Memory B cell (primary cell): ENCODE data around the gene SWAP70.
A peak's percentile ranks its signal among the peaks of the same experiment; 100 is the strongest.

Experiments used
- ATAC-seq: fragments of 150-1000 bp; cut with Tn5 transposase; 2 replicates; pipeline ENCODE4 v1.10.0; 2021; ENCODE audit warnings: low read depth, mild to moderate bottlenecking, moderate library complexity
- DNase-seq, 2 donors: peaks; one replicate each; pipeline ENCODE4 v3.0.0; 2022; ENCODE audit warnings: low spot score in 2 of 2
- H3K27ac Mint-ChIP-seq: one replicate; pipeline ENCODE4 v1.8.0; 2022; ENCODE audit warnings: mild to moderate bottlenecking, moderate library complexity, mixed read lengths
- H3K27me3 Mint-ChIP-seq: one replicate; pipeline ENCODE4 v1.8.0; 2022; ENCODE audit warnings: mixed read lengths
- H3K36me3 Mint-ChIP-seq: one replicate; pipeline ENCODE4 v1.8.0; 2022; ENCODE audit warnings: mild to moderate bottlenecking, mixed read lengths
- H3K4me1 Mint-ChIP-seq: one replicate; pipeline ENCODE4 v1.8.0; 2022; ENCODE audit warnings: mixed read lengths
- H3K4me3 Mint-ChIP-seq: one replicate; pipeline ENCODE4 v1.8.0; 2022; ENCODE audit warnings: mild to moderate bottlenecking, moderate library complexity, mixed read lengths
- H3K9me3 Mint-ChIP-seq: one replicate; pipeline ENCODE4 v1.8.0; 2022; ENCODE audit warnings: mixed read lengths

Gene SWAP70

DNA sequence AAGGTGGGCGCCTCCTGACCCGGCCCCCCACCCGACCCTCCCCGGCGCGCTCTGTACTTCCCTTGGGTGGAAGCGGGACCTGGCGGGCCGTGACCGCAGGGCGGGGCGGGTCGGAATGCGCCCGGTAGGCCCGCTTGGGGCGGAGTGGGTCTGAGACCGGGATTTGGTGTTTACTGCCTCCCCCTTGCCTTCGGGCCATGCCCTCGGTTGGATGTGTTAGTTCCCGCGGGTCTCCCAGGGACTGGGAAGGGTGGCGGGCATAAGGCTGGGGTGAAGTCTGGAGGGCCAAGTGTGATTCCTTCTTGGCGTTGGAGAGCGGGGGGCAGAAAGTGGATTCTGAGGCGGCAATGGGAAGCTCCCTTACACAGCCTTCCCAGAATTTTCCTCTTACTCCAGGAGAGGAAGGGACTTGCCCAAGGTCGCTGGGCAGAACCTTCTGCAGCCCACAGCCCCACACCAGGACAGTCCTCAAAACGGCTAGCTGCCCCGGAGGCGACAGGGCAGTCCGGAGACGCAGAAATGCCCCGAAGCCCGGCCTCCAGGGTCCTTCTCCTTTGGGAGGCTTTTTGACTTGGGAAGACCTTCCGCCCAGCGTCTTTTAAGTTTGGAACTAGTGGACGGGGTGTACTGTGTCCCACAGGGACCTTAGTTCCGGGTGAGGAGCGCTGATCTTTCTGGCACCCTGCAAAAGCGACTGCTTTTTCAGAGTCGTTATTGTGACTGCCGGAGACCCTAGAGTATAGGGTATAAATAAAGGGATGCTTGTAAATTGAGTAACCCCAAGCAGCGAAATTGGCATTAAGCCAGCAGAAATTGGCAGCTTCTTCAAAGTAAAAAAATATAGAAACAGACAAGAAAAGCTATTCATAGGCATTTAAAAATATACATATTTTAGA lies 647 bp downstream of the SWAP70 start:
- peaks cover 5% of the 10 kb centered on the region for H3K9me3 Mint-ChIP-seq
- H3K27me3 Mint-ChIP-seq, result no peaks in the 10 kb centered on the region
- H3K36me3 Mint-ChIP-seq, result peaks cover 27% of the 10 kb centered on the region
- DNase-seq, result peak; percentile 44 to 75
- peaks cover 38% of the 10 kb centered on the region for H3K4me1 Mint-ChIP-seq
- H3K27ac Mint-ChIP-seq, result peak overlapping the region; percentile 95
- peak; percentile 63 for ATAC-seq
- peak overlapping the region; percentile 98 for H3K4me3 Mint-ChIP-seq

DNA sequence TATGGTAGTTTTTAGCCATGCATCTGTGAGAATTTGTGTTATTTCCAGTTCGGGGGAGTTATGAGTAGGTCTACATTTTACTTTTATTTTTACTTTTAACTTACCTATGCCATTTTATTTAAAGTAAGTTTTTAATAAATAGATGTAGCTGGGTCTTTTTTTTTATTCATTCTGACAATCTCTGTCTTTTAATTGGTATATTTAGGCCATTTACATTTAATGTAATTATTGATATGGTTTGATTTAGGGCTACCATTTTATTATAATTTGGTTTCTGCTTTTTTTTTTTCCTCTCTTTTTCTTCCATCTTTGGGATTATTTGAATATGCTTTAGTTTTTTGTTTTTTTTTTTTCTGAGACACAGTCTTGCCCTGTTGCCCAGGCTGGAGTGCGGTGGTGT lies 1.9 kb downstream of the SWAP70 start:
- Mint-ChIP-seq H3K27me3 (no peaks in the 10 kb centered on the region), H3K9me3 (peaks cover 5% of the 10 kb centered on the region), H3K4me3 (peak overlapping the region; percentile 98), H3K4me1 (peaks cover 45% of the 10 kb centered on the region), H3K36me3 (peaks cover 31% of the 10 kb centered on the region), H3K27ac (peak overlapping the region; percentile 95)
- DNase-seq, result no peak
- ATAC-seq, result no peak

DNA sequence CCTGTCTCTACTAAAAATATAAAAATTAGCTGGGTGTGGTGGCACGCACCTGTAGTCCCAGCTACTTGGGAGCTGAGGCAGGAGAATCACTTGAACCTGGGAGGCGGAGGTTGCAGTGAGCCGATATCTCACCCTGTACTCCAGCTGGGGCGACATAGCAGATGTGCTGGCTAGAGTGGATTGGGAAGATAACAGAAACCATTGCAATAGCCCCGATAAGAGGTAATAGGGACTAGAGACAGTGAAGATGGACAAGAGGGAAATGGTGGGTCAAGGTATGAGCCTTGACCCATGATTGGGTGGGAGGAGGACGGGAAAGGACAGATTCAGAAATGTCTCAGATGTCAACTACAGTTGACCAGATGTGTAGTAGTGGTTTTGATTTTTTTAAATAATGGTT lies 6.1 kb downstream of the SWAP70 start:
- ATAC-seq (peak; percentile 3), DNase-seq (no peak)
- Mint-ChIP-seq H3K36me3 (peaks cover 38% of the 10 kb centered on the region), H3K27me3 (no peaks in the 10 kb centered on the region), H3K4me3 (peak overlapping the region; percentile 98), H3K9me3 (peaks cover 5% of the 10 kb centered on the region), H3K27ac (peak overlapping the region; percentile 95), H3K4me1 (peaks cover 41% of the 10 kb centered on the region)

DNA sequence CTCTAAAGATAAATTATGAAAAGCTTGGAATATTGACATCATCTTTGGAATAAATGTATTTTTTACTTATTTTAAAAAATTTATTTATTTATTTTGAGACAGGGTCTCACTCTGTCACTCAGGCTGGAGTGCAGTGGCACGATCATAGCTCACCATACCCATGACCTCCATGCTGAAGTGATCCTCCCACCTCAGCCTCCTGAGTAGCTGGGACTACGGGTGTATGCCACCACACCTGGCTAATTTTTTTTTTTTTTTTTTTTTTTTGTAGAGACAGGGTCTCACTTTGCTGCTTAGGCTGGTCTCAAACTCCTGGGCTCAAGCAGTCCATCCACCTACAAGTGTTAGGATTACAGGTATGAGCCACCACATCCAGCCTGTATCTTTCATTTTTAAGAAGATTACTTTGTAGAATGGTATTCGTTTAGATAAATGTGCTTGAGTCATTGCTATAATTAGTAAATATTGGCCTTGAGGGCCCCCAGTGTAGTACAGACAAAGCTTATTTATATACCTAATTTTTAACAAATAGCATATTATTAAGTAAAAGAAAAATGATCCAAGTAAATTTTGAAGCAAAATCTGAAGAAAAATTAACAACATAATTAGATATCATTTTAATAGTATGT lies 8.5 kb downstream of the SWAP70 start:
- Mint-ChIP-seq H3K4me3 (no peak overlapping the region), H3K27ac (peak overlapping the region; percentile 91), H3K36me3 (peaks cover 27% of the 10 kb centered on the region), H3K9me3 (no peaks in the 10 kb centered on the region), H3K27me3 (no peaks in the 10 kb centered on the region), H3K4me1 (peaks cover 48% of the 10 kb centered on the region)
- DNase-seq, result no peak
- ATAC-seq, result no peak

GRCh38 chr11:9672918-9673317 lies 9.0 kb downstream of the SWAP70 start:
- no peaks in the 10 kb centered on the region for H3K9me3 Mint-ChIP-seq
- peaks cover 45% of the 10 kb centered on the region for H3K4me1 Mint-ChIP-seq
- H3K27me3 Mint-ChIP-seq, result no peaks in the 10 kb centered on the region
- H3K36me3 Mint-ChIP-seq, result peaks cover 24% of the 10 kb centered on the region
- no peak overlapping the region for H3K4me3 Mint-ChIP-seq
- ATAC-seq (no peak), DNase-seq (no peak)
- peak overlapping the region; percentile 91 for H3K27ac Mint-ChIP-seq

DNA sequence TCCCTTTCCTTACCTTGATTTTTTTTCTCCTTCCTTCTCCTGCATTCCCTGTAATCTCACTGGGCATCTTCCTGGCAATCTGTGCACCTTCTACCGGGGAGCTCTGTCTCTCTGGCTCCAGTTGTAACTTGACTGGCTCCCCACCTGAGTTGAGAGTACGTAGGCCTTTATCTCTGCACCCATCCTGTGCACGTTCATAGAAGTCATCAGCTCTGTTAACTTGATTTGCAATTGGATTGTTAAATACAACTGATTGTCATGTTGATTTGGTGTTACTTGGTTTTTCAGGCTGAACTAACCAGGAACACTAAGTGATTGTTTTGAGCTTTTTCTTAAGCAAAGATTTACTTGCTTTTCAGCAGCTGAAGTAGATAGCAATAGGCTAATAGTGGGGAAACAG lies 11.8 kb downstream of the SWAP70 start:
- H3K9me3 Mint-ChIP-seq, result no peaks in the 10 kb centered on the region
- no peaks in the 10 kb centered on the region for H3K27me3 Mint-ChIP-seq
- ATAC-seq, result peak; percentile 63
- H3K4me3 Mint-ChIP-seq, result peak overlapping the region; percentile 89
- H3K4me1 Mint-ChIP-seq, result peaks cover 37% of the 10 kb centered on the region
- peaks cover 18% of the 10 kb centered on the region for H3K36me3 Mint-ChIP-seq
- DNase-seq, result no peak
- H3K27ac Mint-ChIP-seq, result peak overlapping the region; percentile 91

- ATAC-seq (no peak), DNase-seq (no peak)
- Mint-ChIP-seq H3K27me3 (no peaks in the 10 kb centered on the region), H3K27ac (no peak overlapping the region), H3K4me3 (peak overlapping the region; percentile 31), H3K4me1 (peaks cover 38% of the 10 kb centered on the region), H3K36me3 (peaks cover 16% of the 10 kb centered on the region), H3K9me3 (no peaks in the 10 kb centered on the region)
These were observed 14.1 kb downstream of the SWAP70 start for GRCh38 chr11:9677951-9678350.

GRCh38 chr11:9678576-9678975 lies 14.7 kb downstream of the SWAP70 start:
- Mint-ChIP-seq H3K27ac (no peak overlapping the region), H3K27me3 (no peaks in the 10 kb centered on the region), H3K4me1 (peaks cover 38% of the 10 kb centered on the region), H3K4me3 (peak overlapping the region; percentile 55), H3K36me3 (peaks cover 16% of the 10 kb centered on the region), H3K9me3 (no peaks in the 10 kb centered on the region)
- DNase-seq (no peak), ATAC-seq (no peak)

DNA sequence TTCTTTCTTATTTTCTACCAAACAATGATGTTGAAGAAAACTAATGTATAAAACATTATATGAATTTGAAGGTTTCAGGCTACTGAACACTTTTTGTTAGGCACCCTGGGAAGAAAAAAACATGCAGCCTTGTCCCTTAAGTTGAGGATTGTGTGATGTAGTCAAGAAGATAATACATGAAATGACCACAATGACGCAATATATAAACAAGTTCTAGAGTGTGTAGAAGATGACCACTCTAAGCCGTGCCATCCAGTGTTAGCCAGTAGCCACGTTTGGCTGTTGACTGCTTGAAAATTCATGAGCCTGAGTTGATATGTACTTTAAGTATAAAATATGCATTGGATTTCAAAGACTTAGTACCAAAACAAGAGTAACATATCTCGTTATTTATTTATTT lies 16.2 kb downstream of the SWAP70 start:
- DNase-seq (no peak), ATAC-seq (no peak)
- Mint-ChIP-seq H3K4me3 (peak overlapping the region; percentile 18), H3K36me3 (peaks cover 14% of the 10 kb centered on the region), H3K27me3 (no peaks in the 10 kb centered on the region), H3K9me3 (no peaks in the 10 kb centered on the region), H3K27ac (no peak overlapping the region), H3K4me1 (peaks cover 44% of the 10 kb centered on the region)

DNA sequence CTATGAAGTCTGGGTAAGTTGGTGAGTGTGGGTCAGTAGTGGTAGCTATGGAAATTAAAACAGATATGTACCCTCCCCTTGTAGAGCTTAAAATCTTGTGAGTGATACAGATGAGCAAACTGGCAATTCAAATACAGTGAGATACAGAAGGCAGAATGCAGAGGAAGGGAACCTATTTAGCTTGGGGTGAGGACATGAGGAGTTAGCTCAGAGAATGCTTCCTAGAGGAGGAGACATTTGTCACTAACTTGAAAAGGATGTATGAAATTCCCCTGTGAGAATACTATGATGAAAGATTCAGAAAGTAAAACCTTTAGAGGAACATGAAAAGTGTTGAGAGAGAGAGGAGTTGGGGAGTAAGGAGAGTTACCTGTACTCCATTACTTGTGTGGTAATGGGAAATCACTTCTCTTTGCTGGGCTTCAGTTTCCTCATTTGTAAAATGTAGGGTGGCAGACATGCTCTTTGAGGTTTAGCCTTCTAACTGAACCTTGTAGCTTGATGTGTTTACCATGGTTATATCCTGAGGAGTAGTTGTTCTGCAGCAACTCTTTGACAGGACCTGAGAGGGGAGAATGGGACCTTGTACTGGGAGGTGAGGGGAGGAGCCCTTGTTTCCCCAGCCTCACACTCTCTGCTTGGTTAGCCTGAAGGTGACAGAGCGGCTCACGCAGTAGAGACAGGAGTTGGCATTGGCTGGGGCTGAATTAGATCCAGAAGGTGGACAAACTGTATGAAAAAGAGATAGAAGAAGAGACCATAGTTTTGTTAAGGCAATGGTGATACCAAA lies 17.9 kb downstream of the SWAP70 start:
- peaks cover 17% of the 10 kb centered on the region for H3K36me3 Mint-ChIP-seq
- H3K27me3 Mint-ChIP-seq, result no peaks in the 10 kb centered on the region
- peak; percentile 71 for ATAC-seq
- H3K4me3 Mint-ChIP-seq, result no peak overlapping the region
- no peak for DNase-seq
- peaks cover 36% of the 10 kb centered on the region for H3K4me1 Mint-ChIP-seq
- H3K9me3 Mint-ChIP-seq, result no peaks in the 10 kb centered on the region
- no peak overlapping the region for H3K27ac Mint-ChIP-seq

DNA sequence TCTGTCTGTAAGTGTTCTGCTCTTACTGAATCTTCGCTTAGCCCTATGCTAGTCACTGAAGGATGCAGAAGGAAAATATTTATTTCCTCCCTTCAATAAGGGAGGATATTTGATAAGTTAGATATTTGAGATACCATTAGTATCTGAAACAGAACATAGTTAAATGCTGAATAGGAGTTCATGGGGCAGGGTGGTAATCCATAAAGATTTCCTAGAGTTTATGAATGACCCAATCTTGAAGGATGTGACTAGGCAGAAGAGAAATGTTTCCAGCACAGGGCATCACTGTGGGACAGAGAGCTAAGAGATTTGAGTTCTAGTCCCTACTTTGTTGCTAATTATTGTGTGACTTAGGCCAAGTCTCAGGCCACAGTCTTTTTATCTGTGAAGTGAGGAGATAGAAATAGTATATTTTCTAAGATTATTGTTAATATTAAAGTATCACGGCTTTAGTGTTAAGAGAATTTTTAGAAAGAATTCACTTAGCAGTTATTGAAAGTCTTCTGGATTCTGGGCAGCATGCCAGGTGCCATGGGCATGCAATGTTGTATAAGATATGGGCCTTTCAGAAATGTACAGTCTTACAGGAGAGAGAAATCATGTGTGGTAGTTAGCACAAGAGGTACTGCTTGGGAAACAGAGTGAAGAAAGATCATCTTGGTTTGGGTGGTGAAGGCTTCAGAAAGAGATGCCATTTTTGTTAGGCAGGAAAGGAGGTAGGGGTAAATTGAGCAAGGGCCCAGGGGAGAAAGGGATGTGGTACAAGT lies 24.0 kb downstream of the SWAP70 start:
- Mint-ChIP-seq H3K9me3 (no peaks in the 10 kb centered on the region), H3K27me3 (no peaks in the 10 kb centered on the region), H3K4me3 (no peak overlapping the region), H3K36me3 (peaks cover 15% of the 10 kb centered on the region), H3K4me1 (peaks cover 41% of the 10 kb centered on the region), H3K27ac (no peak overlapping the region)
- ATAC-seq (no peak), DNase-seq (no peak)

DNA sequence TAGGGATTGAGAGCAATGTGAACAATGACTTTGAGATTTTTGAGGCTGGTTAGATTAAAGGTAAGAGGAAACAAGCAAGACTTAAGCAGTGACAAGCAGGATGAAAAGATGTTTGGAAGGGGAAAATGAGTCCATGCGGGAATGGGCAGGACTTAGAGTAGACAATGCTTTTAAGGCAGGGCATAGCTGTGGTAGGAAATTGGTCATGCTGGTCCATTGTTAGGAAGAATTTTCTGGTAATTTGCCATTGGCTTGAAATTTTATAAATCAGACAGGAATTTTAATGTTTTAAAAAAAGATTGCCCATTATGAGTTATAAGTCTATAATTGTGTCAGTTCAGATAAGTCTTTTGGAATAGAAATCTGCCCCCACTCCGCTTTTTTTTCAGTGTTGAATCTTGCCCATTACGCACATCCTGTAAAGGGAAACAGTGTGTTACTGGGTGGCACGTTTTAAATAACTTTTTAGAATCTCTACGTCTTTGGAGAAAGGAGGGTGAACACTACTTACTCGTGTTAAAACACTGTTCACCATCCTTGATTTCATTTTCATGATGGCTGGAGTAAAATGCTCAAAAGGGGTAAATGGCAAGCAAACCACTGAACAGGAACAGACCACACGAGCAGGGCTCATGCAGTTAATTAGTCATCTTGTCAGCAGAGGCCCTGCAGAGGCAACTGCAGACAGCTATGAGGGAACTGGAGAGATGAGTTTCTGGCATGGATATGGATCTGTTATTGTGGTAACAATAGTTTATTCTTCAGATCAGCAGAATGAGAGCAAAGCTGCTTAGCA lies 25.0 kb downstream of the SWAP70 start:
- ATAC-seq, result peak; percentile 69

GRCh38 chr11:9689721-9690120 lies 25.8 kb downstream of the SWAP70 start:
- peaks cover 21% of the 10 kb centered on the region for H3K36me3 Mint-ChIP-seq
- peaks cover 39% of the 10 kb centered on the region for H3K4me1 Mint-ChIP-seq
- no peaks in the 10 kb centered on the region for H3K27me3 Mint-ChIP-seq
- no peak overlapping the region for H3K4me3 Mint-ChIP-seq
- no peak overlapping the region for H3K27ac Mint-ChIP-seq
- no peak for ATAC-seq
- no peaks in the 10 kb centered on the region for H3K9me3 Mint-ChIP-seq
- no peak for DNase-seq

More for the DNA sequence above, 25.0 kb downstream of the SWAP70 start:
- no peaks in the 10 kb centered on the region for H3K27me3 Mint-ChIP-seq
- no peak overlapping the region for H3K4me3 Mint-ChIP-seq
- H3K9me3 Mint-ChIP-seq, result no peaks in the 10 kb centered on the region
- DNase-seq, result peak in 1 of 2 donors; percentile 33
- no peak overlapping the region for H3K27ac Mint-ChIP-seq
- peaks cover 36% of the 10 kb centered on the region for H3K4me1 Mint-ChIP-seq
- peaks cover 12% of the 10 kb centered on the region for H3K36me3 Mint-ChIP-seq
